Measurements from ENCODE around the gene BRWD1. TPM values are rescaled to one million over a fixed set of nuclear protein-coding genes. Genes with fewer than 3 reads are reported as not detected.

BRWD1 gene
- total and polyA plus RNA-seq, 2 of the 8 experiments (the other 6 are each of a cell fraction or from before 2014, with no cell fraction given), result 9.3 to 45.2 TPM

DNA sequence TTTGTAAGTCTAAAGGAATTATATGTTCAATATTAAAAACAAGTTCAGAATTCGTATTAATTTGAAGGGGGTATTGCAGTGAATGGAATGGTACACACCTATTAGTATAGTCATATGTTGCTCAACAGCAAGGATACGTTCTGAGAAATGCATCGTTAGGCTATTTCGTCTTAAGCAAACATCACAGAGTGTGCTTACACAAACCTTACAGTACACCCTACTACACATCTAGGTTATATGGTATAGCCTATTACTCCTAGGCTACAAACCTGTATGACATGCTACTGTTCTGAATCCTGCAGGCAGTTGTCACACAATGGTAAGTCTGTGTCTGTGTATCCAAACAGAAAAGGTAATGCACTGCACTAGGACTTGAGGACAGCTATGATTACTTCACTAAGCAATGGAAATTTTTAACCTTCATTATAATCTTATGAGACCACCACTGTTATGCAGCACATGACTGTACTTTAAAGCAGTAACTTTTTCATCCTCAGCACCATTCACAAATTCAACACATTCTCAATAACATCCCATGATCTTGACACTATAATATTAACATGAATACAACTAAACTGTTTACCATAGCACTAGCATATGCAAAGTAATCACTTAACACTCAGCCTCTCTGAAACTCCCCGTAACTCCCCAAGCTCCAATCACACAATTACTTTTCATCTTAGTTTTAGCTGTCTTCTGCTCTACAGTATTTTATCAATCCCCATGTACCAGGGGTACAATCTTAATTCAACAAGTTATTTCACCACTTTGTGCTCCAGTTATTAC lies 115.8 kb downstream of the BRWD1 start:
- H2AK5ac ChIP-seq (ENCODE audit: low read depth, low read length), result no peak overlapping the region
- H4K5ac ChIP-seq (ENCODE audit: insufficient read length, low read depth, low read length), result no peak overlapping the region
- H4K8ac ChIP-seq (ENCODE audit: extremely low read depth, insufficient read depth, low read length), result no peak overlapping the region
- H3K14ac ChIP-seq (ENCODE audit: insufficient read length), result no peak overlapping the region
- no peaks in the 10 kb centered on the region for H3K79me2 ChIP-seq (ENCODE audit: control insufficient read depth in 1 of 2, insufficient read depth in 2 of 2, low read length in 2 of 2)
- no peak overlapping the region for H2BK20ac ChIP-seq (ENCODE audit: low read length)
- WGBS, 2 experiments (ENCODE audit: extremely low coverage in 1 of 2, insufficient coverage in 1 of 2, insufficient read length in 1 of 2, insufficient replicate concordance in 2 of 2, low coverage in 1 of 2, low lambda C conversion rate in 2 of 2, missing lambda C conversion rate in 1 of 2), result 92% methylated on average over 5 of the region's 5 CpGs; no CpG with 5 or more reads in 1 of the 2 experiments
- no peak overlapping the region for H2AFZ ChIP-seq (ENCODE audit: low read length)
- H3K27me3 ChIP-seq (replicated peaks in 1 of 4; ENCODE audit: control insufficient read depth in 3 of 4, extremely low read depth in 1 of 4, insufficient read depth in 3 of 4, low read length in 3 of 4), result no peaks in the 10 kb centered on the region
- H3K4me3 ChIP-seq (ENCODE audit: extremely low read depth in 1 of 4, insufficient read depth in 2 of 4, low read depth in 3 of 4, low read length in 4 of 4), result no peak overlapping the region
- FAIRE-seq (no peak), DNase-seq (ENCODE audit: low read depth in 1 of 2, low spot score in 2 of 2) (no peak)
- peaks cover 15 to 76% (median 38%) of the 10 kb centered on the region in 4 experiments; a peak in 7 of 8 replicates for H3K36me3 ChIP-seq (ENCODE audit: control insufficient read depth in 2 of 4, insufficient read depth in 4 of 4, low read length in 3 of 4)
- H4K20me1 ChIP-seq (replicated peaks in 1 of 2; ENCODE audit: control insufficient read depth in 1 of 2, insufficient read depth in 2 of 2, low read length in 2 of 2), result peaks cover 2 to 4% of the 10 kb centered on the region in 2 experiments
- no peak overlapping the region for H2BK5ac ChIP-seq (ENCODE audit: low read depth, low read length)
- H3K27ac ChIP-seq (ENCODE audit: low read depth, low read length), result no peak overlapping the region
- no peak overlapping the region for H3K56ac ChIP-seq (replicated peaks; ENCODE audit: insufficient read length, low read depth, low read length)
- H3K9me3 ChIP-seq (ENCODE audit: insufficient read depth in 2 of 2, low read depth in 1 of 2, low read length in 1 of 2), result no peaks in the 10 kb centered on the region
- no peak overlapping the region for H3K23ac ChIP-seq (ENCODE audit: insufficient read length)
- no peak overlapping the region for H3K4me2 ChIP-seq (ENCODE audit: insufficient read depth in 1 of 2, low read depth in 2 of 2, low read length in 2 of 2)
- no peak overlapping the region for H3K18ac ChIP-seq (ENCODE audit: extremely low read depth, low read length)
- H2BK120ac ChIP-seq (replicated peaks; ENCODE audit: low read depth, low read length), result no peak overlapping the region
- H3K79me1 ChIP-seq (ENCODE audit: low read depth, low read length), result no peaks in the 10 kb centered on the region
- no peak for TF ChIP-seq SP2 (IDR thresholded peaks at IDR 0.05; ENCODE audit: low read length)
- H3K4me1 ChIP-seq (replicated peaks in 1 of 4; ENCODE audit: control insufficient read depth in 3 of 4, insufficient read depth in 4 of 4, low read length in 3 of 4), result no peaks in the 10 kb centered on the region
- ChIA-PET POLR2A (ENCODE audit: partially characterized antibody) (interaction anchor here (0.6 kb wide), 1 partner anchor 13 kb away, joined by 3 read pairs; no protein-coding TSS in a partner anchor), CTCF (ENCODE audit: partially characterized antibody) (no interaction called here)
- H3K9ac ChIP-seq (replicated peaks in 1 of 4; ENCODE audit: extremely low read depth in 1 of 4, low read depth in 3 of 4, low read length in 3 of 4), result no peak overlapping the region
- H4K91ac ChIP-seq (replicated peaks; ENCODE audit: insufficient read length, low read length), result no peak overlapping the region
- no peak overlapping the region for H3K4ac ChIP-seq (replicated peaks; ENCODE audit: insufficient read length, low read depth, low read length)
- no peak overlapping the region for H2BK15ac ChIP-seq (ENCODE audit: low read length)
- no peak overlapping the region for H2BK12ac ChIP-seq (ENCODE audit: low read depth, low read length)
- H3K23me2 ChIP-seq (ENCODE audit: low read depth, low read length), result no peaks in the 10 kb centered on the region; the same call in 1 of the 2 replicates

Measured in H1 (cell line).